NCI-H82 (cell line): ENCODE results near the gene WASF1.
"Not testable (repeated sequence)": the region's sequence is repeated elsewhere in the genome, so short reads cannot be mapped to it uniquely, and the experiment has no call there.

Experiments
- DNase-seq: peaks from one replicate; lab custom pipeline; 2025; lab: John Stamatoyannopoulos, UW

WASF1 gene

GRCh38 chr6:110089323-110089722, 90.1 kb downstream of the WASF1 start:
- DNase-seq, result no peak

GRCh38 chr6:110085285-110085684, 94.2 kb downstream of the WASF1 start:
- DNase-seq, result no peak

- no peak for DNase-seq
Observed at GRCh38 chr6:110083875-110084585, 95.4 kb downstream of the WASF1 start.

- no peak for DNase-seq
Observed at GRCh38 chr6:110075406-110075805, 104.1 kb downstream of the WASF1 start.

GRCh38 chr6:110073474-110073873, 106.0 kb downstream of the WASF1 start:
- DNase-seq, result not testable (repeated sequence)

- no peak for DNase-seq
Observed at GRCh38 chr6:110068592-110068967, 110.9 kb downstream of the WASF1 start.

DNA sequence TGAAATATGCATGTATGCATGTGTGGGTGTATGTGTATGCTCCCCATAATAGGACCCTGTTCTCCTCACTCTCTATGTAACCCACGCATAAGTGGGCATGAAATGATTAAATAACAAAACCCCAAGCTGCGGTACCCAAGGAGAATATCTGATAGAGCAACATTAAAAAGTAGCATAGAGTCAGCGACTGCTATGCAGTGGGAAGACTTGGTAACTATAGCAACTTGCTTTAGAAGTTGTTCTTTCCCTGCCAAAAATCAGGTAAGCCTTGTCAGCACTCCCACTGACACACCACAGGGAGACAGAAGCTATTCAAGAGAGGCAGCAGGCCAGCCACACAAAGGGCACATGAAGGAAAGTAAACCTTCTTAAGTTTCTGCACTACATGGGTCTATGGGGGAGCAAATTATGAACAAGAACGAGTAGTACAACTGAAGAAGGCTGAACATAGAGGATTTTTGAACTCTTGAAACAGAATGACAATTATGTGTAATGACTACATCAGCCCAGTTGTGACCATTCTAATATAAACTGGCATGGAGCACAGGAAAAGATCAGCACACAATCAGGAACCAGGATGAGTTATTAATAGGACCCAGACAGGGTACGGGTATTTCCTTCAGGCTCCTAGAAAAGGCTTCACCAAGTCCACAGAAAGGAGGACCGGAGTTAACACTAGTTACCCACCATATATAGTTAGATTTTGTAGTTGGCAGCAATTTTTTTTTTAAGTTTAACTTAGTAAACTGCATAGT, 111.5 kb downstream of the WASF1 start:
- DNase-seq, result no peak

DNA sequence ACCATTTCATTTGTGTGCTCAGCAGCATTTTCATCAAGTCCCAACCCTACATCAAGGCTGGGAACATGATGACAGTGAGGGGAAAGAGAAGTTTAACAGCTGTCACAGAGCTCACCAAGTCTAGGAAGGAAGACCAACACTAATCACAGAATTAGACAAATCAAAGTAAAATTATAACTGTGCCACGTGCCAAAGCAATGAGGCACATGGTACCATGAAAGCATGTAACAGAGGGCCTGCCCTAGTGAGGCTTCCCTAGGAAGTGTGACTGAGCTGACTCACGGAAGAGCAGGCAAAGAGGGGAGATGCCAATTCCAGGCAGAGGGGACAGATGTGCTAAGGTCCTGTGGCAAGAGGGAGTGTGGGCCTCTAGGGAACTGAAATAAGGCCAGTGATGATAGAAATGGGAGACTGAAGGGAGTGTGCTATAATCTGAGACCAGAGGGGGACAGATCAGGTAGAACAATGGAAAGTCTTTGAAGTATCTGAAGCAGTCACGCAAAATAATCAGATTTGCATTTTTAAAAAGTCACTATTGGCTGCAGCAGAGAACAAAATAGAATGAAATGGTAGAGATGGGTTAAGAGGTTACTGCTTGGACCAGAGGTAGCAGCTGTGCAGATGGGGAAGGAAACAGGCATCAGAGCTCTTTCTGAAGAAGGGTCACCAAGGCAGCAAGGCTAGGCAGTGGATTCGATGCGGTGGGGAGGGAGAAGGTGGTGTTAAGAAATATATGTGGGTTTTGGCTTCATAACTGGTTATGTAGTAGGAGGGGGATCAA, 114.5 kb downstream of the WASF1 start:
- DNase-seq, result no peak

GRCh38 chr6:110063594-110064263, 115.7 kb downstream of the WASF1 start:
- DNase-seq, result no peak

GRCh38 chr6:110055387-110055735, 124.1 kb downstream of the WASF1 start:
- DNase-seq, result peak; percentile 88

DNA sequence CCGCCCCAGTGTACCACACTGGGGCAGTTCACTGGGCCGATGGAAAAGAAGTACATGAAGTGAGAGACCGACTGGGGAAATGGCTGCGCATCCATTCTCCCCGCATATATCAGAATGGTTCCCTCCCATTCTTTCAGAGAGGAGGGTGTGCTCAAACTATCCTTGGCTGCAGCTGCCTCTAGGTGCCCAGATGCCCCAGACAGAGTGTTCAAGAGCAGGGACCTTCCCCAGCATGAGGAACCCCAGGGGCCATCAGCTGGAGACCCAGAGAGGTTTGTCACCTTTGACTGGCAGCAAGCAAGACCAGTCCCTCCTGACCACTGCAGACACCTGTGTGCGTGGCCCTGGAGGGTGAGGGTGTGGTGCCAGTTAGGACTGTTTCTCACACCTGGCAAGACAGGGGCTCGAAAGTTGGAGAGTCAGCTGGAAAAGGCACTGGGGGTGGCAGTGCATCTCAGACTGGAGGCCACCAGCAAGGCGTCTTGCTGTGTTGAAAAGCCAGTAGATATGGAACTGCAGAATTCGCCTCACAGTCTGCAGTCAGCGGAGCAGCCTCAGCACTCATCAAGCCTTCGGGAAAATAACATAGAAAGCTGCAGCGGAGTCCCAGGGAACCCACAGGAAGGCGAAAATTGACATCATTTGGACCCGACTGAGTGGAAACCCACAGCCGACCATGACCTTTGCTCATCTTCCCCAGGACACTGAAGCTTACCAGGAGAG, 124.6 kb downstream of the WASF1 start:
- no peak for DNase-seq

DNA sequence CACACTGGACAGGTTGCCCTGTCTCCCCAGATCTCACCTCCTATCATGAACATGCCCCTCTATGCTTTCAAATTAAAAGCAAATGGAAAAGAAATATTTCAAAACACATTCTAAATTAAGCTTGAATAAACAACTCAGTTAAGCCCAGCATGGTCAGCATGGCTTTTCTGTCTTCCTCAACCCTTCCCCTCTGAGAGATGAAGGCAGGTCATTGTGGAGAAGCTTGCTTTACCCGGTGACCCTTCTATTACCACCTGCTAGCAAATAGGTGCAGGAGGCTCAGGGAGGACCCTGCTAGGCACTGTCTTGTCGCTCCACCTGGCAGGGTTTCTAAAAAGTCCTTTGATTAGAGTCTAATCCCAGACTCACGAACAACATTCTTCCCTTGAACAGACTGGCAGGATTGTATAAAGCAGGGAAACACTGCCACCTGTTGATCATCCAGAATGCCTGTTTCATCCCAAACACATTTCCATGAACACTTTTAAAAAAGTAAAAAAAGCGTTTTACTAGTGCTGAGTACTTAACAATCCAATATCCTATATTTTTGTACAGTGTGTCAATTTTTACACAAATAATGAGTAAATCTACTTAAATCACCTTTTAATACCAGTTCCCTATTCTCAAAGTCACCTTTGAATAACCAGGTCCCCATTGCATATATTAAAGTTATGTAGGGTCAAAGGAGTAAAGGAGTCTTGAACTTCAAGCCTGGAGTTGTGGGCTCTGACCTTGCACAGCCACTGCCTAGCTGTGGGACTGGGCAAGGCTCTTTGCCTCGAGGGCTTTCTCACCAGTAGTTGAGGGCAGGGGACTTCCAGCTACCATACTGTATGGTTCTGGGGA, 125.9 kb downstream of the WASF1 start:
- DNase-seq, result peak; percentile 79

- no peak for DNase-seq
Observed at GRCh38 chr6:110050440-110050813, 129.0 kb downstream of the WASF1 start.
